ENCODE results near the gene KDM3B. TPM values are rescaled to one million over a fixed set of nuclear protein-coding genes. Genes with fewer than 3 reads are reported as not detected.

Gene KDM3B
- total and polyA plus RNA-seq, 2 of the 8 experiments (the other 6 are each of a cell fraction or from before 2014, with no cell fraction given), result 27.1 to 78.1 TPM

DNA sequence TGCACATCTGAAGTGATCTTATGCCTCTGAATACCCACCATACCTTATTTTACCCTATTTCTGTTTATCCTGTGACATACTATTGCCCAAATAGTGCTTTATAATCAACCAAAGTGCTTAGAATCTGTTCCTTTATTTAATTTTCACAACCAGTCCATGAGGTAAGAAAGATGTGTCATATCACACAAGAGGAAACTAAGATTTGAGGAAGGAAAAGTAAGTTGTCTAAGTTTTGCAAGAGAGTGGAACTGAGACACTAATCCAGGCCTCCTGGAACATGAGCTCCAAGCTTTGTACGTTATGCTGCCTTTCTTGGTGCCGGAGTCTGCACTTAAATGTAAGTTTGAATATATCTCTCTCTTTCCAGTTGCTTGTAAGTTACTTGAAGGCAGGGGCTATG lies 17.2 kb downstream of the KDM3B start:
- no peak overlapping the region for H3K56ac ChIP-seq (replicated peaks; ENCODE audit: insufficient read length, low read depth, low read length)
- no peak overlapping the region for H3K14ac ChIP-seq (ENCODE audit: insufficient read length)
- H3K18ac ChIP-seq (ENCODE audit: extremely low read depth, low read length), result no peak overlapping the region
- H3K79me2 ChIP-seq (ENCODE audit: control insufficient read depth in 1 of 2, insufficient read depth in 2 of 2, low read length in 2 of 2), result peaks cover 9 to 68% of the 10 kb centered on the region in 2 experiments
- H3K23ac ChIP-seq (ENCODE audit: insufficient read length), result no peak overlapping the region
- ChIA-PET POLR2A (ENCODE audit: partially characterized antibody) (interaction anchor here (1.0 to 5.1 kb wide), 3 partner anchors 16 to 38 kb away, joined by 3 to 26 read pairs (median 3); partner anchors contain the start of genes CDC25C and KDM3B), CTCF (ENCODE audit: partially characterized antibody) (interaction anchor here (1.0 to 6.5 kb wide), 4 partner anchors 13 to 75 kb away, joined by 3 to 63 read pairs (median 3); partner anchors contain the start of gene KDM3B)
- no peak overlapping the region for H2BK15ac ChIP-seq (ENCODE audit: low read length)
- DNase-seq (ENCODE audit: low read depth in 1 of 2, low spot score in 2 of 2) (no peak), FAIRE-seq (no peak)
- no peak overlapping the region for H3K27ac ChIP-seq (ENCODE audit: low read depth, low read length)
- H3K9me3 ChIP-seq (ENCODE audit: insufficient read depth in 2 of 2, low read depth in 1 of 2, low read length in 1 of 2), result no peaks in the 10 kb centered on the region
- no peak overlapping the region for H4K5ac ChIP-seq (ENCODE audit: insufficient read length, low read depth, low read length)
- no peaks in the 10 kb centered on the region for H3K4me1 ChIP-seq (replicated peaks in 1 of 4; ENCODE audit: control insufficient read depth in 3 of 4, insufficient read depth in 4 of 4, low read length in 3 of 4)
- H2BK12ac ChIP-seq (ENCODE audit: low read depth, low read length), result no peak overlapping the region
- no peaks in the 10 kb centered on the region for H3K23me2 ChIP-seq (ENCODE audit: low read depth, low read length)
- no peak overlapping the region for H3K9ac ChIP-seq (replicated peaks in 1 of 4; ENCODE audit: extremely low read depth in 1 of 4, low read depth in 3 of 4, low read length in 3 of 4)
- no peak overlapping the region for H4K91ac ChIP-seq (replicated peaks; ENCODE audit: insufficient read length, low read length)
- no peak overlapping the region for H2BK120ac ChIP-seq (replicated peaks; ENCODE audit: low read depth, low read length)
- no peak overlapping the region for H3K4me2 ChIP-seq (ENCODE audit: insufficient read depth in 1 of 2, low read depth in 2 of 2, low read length in 2 of 2)
- H3K27me3 ChIP-seq (replicated peaks in 1 of 4; ENCODE audit: control insufficient read depth in 3 of 4, extremely low read depth in 1 of 4, insufficient read depth in 3 of 4, low read length in 3 of 4), result no peaks in the 10 kb centered on the region
- H2BK20ac ChIP-seq (ENCODE audit: low read length), result no peak overlapping the region
- WGBS, 2 experiments (ENCODE audit: extremely low coverage in 1 of 2, insufficient coverage in 1 of 2, insufficient read length in 1 of 2, insufficient replicate concordance in 2 of 2, low coverage in 1 of 2, low lambda C conversion rate in 2 of 2, missing lambda C conversion rate in 1 of 2), result 72% methylated on average over 2 of the region's 2 CpGs; no CpG with 5 or more reads in 1 of the 2 experiments
- peaks cover 5% of the 10 kb centered on the region; the same call in 1 of the 2 replicates for H3K79me1 ChIP-seq (ENCODE audit: low read depth, low read length)
- H2BK5ac ChIP-seq (ENCODE audit: low read depth, low read length), result no peak overlapping the region
- no peak overlapping the region for H3K4me3 ChIP-seq (ENCODE audit: extremely low read depth in 1 of 4, insufficient read depth in 2 of 4, low read depth in 3 of 4, low read length in 4 of 4)
- no peak overlapping the region for H3K4ac ChIP-seq (replicated peaks; ENCODE audit: insufficient read length, low read depth, low read length)
- no peak overlapping the region for H2AK5ac ChIP-seq (ENCODE audit: low read depth, low read length)
- no peak overlapping the region for H2AFZ ChIP-seq (ENCODE audit: low read length)
- H3K36me3 ChIP-seq (ENCODE audit: control insufficient read depth in 2 of 4, insufficient read depth in 4 of 4, low read length in 3 of 4), result peaks cover 0 to 2% (median 0%) of the 10 kb centered on the region in 4 experiments; a peak in 1 of 8 replicates
- peaks cover 0 to 7% of the 10 kb centered on the region in 2 experiments for H4K20me1 ChIP-seq (replicated peaks in 1 of 2; ENCODE audit: control insufficient read depth in 1 of 2, insufficient read depth in 2 of 2, low read length in 2 of 2)
- no peak overlapping the region for H4K8ac ChIP-seq (ENCODE audit: extremely low read depth, insufficient read depth, low read length)
- TF ChIP-seq EP300 (IDR thresholded peaks at IDR 0.05; ENCODE audit: borderline replicate concordance in 1 of 2, low read depth in 2 of 2, low read length in 2 of 2), result no peak
- TF ChIP-seq RFX5 (IDR thresholded peaks at IDR 0.05; ENCODE audit: borderline replicate concordance, low read depth, low read length), result no peak

Data from H1 (cell line).